KBM-7 (cell line): Measurements from ENCODE around the gene RGS8.

ENCODE experiments used
- DNase-seq: peaks from one replicate; pipeline ENCODE4 v3.0.0-alpha.2; 2015
- in situ Hi-C: fragments of 300-500 bp; cut with MboI; formaldehyde crosslinking; loops from 2 replicates; pipeline ENCODE4 v1.14.3; 2020; ENCODE audit warnings: low sequenced_read_pairs, low pct_unique_long_range_greater_than_20kb, mixed read lengths

RGS8 gene

GRCh38 chr1:182650678-182651338, 33.6 kb downstream of the RGS8 start:
- no peak for DNase-seq
- in situ Hi-C loops: no loop called here

- no peak for DNase-seq
- in situ Hi-C loops: no loop called here
Observed at GRCh38 chr1:182649041-182649440, 35.3 kb downstream of the RGS8 start.

- in situ Hi-C loops: no loop called here
- DNase-seq: no peak
Observed at GRCh38 chr1:182646739-182647138, 37.6 kb downstream of the RGS8 start.

- in situ Hi-C loops: no loop called here
- no peak for DNase-seq
Observed at GRCh38 chr1:182644886-182645285, 39.5 kb downstream of the RGS8 start.

GRCh38 chr1:182643699-182644098, 40.7 kb downstream of the RGS8 start:
- in situ Hi-C loops: no loop called here

GRCh38 chr1:182642461-182642860, 41.9 kb downstream of the RGS8 start:
- DNase-seq: no peak
- in situ Hi-C loops: no loop called here

More at GRCh38 chr1:182643699-182644098, 40.7 kb downstream of the RGS8 start:
- peak; percentile 7 for DNase-seq

- no peak for DNase-seq
- in situ Hi-C loops: no loop called here
Observed at GRCh38 chr1:182641561-182641960, 42.8 kb downstream of the RGS8 start.

GRCh38 chr1:182639330-182639729, 45.1 kb downstream of the RGS8 start:
- in situ Hi-C loops: no loop called here
- DNase-seq: no peak

GRCh38 chr1:182637769-182638168, 46.6 kb downstream of the RGS8 start:
- in situ Hi-C loops: no loop called here

GRCh38 chr1:182635871-182636270, 48.5 kb downstream of the RGS8 start:
- in situ Hi-C loops: no loop called here
- DNase-seq: no peak

More at GRCh38 chr1:182637769-182638168, 46.6 kb downstream of the RGS8 start:
- DNase-seq: no peak
